Measurements from ENCODE around the gene RHBDL1.

DNA sequence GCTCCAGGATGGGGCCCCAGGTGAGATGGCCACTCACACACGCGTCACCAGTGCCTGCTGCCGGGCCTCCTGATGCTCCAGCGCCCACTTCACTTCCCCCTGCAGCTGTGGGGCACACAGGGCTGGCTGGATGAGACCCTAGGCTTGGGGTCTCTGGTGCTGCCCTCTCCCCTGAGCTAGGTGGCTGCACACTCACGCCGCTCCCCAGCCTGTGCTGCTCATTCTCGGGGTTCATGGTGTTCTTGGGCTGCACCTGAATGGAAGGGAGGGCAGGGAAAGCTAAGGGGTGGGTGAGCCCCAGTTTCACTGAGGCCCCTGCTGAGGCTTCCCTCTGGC lies 49.5 kb downstream of the RHBDL1 start:
- no peak for TF ChIP-seq EZH2 (IDR thresholded peaks at IDR 0.05; ENCODE audit: low read length, missing control alignments)
- TF ChIP-seq, protein P1, sequence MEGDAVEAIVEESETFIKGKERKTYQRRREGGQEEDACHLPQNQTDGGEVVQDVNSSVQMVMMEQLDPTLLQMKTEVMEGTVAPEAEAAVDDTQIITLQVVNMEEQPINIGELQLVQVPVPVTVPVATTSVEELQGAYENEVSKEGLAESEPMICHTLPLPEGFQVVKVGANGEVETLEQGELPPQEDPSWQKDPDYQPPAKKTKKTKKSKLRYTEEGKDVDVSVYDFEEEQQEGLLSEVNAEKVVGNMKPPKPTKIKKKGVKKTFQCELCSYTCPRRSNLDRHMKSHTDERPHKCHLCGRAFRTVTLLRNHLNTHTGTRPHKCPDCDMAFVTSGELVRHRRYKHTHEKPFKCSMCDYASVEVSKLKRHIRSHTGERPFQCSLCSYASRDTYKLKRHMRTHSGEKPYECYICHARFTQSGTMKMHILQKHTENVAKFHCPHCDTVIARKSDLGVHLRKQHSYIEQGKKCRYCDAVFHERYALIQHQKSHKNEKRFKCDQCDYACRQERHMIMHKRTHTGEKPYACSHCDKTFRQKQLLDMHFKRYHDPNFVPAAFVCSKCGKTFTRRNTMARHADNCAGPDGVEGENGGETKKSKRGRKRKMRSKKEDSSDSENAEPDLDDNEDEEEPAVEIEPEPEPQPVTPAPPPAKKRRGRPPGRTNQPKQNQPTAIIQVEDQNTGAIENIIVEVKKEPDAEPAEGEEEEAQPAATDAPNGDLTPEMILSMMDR (conservative IDR thresholded peaks at IDR 0.05 in 1 of 2, IDR thresholded peaks at IDR 0.05 in 1 of 2; ENCODE audit: low read depth in 1 of 2, low read length in 2 of 2): no peak

Measured in fibroblast of lung (primary cell).